SU-DHL-6 (cell line): ENCODE data around the gene BCAS4.

Source experiments
- CTCF ChIP-seq: fragments of 200-600 bp; sonication (generic); IDR thresholded peaks from one replicate; pipeline ENCODE4 v1.5.1; 2017; ENCODE audit warnings: antibody characterized with exemption, mild to moderate bottlenecking, low read length, moderate library complexity; ENCODE audit not compliant: insufficient read depth, poor library complexity, severe bottlenecking
- EZH2phosphoT487 ChIP-seq: fragments of 200-600 bp; sonication (generic), shearing (Covaris generic); conservative IDR thresholded peaks from 2 replicates; pipeline ENCODE4 v1.6.1; 2018; ENCODE audit warnings: mild to moderate bottlenecking, antibody characterized with exemption, low read length, moderate library complexity, mixed read lengths

- TF ChIP-seq CTCF: no peak
- no peak for TF ChIP-seq EZH2phosphoT487
These were observed 32.8 kb upstream of the BCAS4 start for GRCh38 chr20:50762045-50762422.
